ENCODE results near the gene PRKCQ. TPM values are rescaled to one million over a fixed set of nuclear protein-coding genes. Genes with fewer than 3 reads are reported as not detected.

PRKCQ gene
- total and polyA plus RNA-seq, 2 experiments from 2014 or later = 0.43 to 0.97 TPM

DNA sequence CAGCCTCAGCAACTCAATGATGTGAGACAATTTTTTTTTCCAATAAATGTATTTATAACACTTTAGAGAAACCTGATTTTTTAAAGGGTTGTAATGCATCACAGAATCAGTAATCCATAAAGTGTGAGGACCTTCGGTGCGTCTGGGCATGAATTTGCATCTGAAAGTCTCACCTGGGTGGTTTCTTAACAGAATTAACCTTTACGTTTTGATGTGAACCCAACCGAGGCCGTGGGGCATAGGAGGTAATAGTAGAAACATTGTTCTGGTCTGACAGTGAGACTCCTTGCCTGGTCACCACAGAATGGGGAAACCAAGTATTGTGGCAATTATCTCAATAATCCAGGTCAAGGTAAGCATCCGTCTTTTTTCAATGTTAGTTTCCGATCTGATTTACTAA is 114.6 kb downstream of the PRKCQ start:
- H4K20me1 ChIP-seq (ENCODE audit: insufficient read depth, poor library complexity, severe bottlenecking) = no peaks in the 10 kb centered on the region
- H3K27me3 ChIP-seq = no peaks in the 10 kb centered on the region
- TF ChIP-seq, protein P1, sequence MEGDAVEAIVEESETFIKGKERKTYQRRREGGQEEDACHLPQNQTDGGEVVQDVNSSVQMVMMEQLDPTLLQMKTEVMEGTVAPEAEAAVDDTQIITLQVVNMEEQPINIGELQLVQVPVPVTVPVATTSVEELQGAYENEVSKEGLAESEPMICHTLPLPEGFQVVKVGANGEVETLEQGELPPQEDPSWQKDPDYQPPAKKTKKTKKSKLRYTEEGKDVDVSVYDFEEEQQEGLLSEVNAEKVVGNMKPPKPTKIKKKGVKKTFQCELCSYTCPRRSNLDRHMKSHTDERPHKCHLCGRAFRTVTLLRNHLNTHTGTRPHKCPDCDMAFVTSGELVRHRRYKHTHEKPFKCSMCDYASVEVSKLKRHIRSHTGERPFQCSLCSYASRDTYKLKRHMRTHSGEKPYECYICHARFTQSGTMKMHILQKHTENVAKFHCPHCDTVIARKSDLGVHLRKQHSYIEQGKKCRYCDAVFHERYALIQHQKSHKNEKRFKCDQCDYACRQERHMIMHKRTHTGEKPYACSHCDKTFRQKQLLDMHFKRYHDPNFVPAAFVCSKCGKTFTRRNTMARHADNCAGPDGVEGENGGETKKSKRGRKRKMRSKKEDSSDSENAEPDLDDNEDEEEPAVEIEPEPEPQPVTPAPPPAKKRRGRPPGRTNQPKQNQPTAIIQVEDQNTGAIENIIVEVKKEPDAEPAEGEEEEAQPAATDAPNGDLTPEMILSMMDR (IDR thresholded peaks at IDR 0.05; ENCODE audit: poor library complexity) = no peak
- TF ChIP-seq EZH2phosphoT487 (IDR thresholded peaks at IDR 0.05; ENCODE audit: low read depth, severe bottlenecking, unreplicated experiment) (no peak), EZH2 (IDR thresholded peaks at IDR 0.05; ENCODE audit: borderline replicate concordance) (no peak)
- WGBS (ENCODE audit: low lambda C conversion rate, missing lambda C conversion rate) = 88% methylated on average over 7 of the region's 7 CpGs
- DNase-seq (ENCODE audit: low spot score) = no peak
- no peak overlapping the region for H3K4me2 ChIP-seq
- H3K4me3 ChIP-seq = no peak overlapping the region
- H3K9me2 ChIP-seq (replicated peaks; ENCODE audit: insufficient read depth) = no peaks in the 10 kb centered on the region
- H3K4me1 ChIP-seq (ENCODE audit: insufficient read depth) = peaks cover 3% of the 10 kb centered on the region
- no peak overlapping the region for H2AFZ ChIP-seq
- H3K36me3 ChIP-seq (replicated peaks; ENCODE audit: insufficient read depth, low read depth) = no peaks in the 10 kb centered on the region
- no peak overlapping the region for H3K27ac ChIP-seq
- H3K79me2 ChIP-seq = no peaks in the 10 kb centered on the region
- no peaks in the 10 kb centered on the region for H3K9me3 ChIP-seq (ENCODE audit: low read depth)

DNA sequence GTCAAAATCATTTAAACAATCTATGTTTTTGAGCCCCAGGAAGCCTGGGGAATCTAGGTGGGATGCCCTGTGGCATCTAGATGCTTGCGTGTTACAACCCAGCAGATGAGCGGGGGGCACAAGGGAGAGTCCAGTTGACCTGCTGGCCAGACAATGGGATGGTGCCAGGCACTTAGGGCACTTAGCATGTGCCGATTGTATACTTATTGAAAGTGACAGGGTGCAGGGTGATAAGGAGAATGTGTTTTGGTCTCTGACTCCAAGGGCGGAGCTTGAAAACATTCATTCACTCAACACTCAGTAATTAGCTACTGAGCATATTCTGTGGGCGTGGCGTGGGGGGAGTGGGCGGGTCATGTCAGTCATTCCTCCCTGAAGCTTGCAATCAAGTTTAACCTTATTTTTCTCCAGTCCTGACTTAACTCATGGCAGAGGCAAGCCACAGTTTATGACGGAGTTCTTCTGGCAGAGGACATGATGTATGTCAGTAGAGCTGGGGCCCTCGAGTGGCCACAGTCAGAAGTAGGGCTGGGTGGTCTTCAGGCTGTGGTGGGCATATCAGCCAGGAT is 115.1 kb downstream of the PRKCQ start:
- no peak for DNase-seq (ENCODE audit: low spot score)
- no peak overlapping the region for H2AFZ ChIP-seq
- peaks cover 3% of the 10 kb centered on the region for H3K4me1 ChIP-seq (ENCODE audit: insufficient read depth)
- no peaks in the 10 kb centered on the region for H4K20me1 ChIP-seq (ENCODE audit: insufficient read depth, poor library complexity, severe bottlenecking)
- H3K9me3 ChIP-seq (ENCODE audit: low read depth) = no peaks in the 10 kb centered on the region
- TF ChIP-seq, protein P1 (IDR thresholded peaks at IDR 0.05; ENCODE audit: poor library complexity) = no peak
- no peak for TF ChIP-seq EZH2phosphoT487 (IDR thresholded peaks at IDR 0.05; ENCODE audit: low read depth, severe bottlenecking, unreplicated experiment)
- TF ChIP-seq EZH2 (IDR thresholded peaks at IDR 0.05; ENCODE audit: borderline replicate concordance) = no peak
- no peak overlapping the region for H3K27ac ChIP-seq
- 95% methylated on average over 9 of the region's 9 CpGs for WGBS (ENCODE audit: low lambda C conversion rate, missing lambda C conversion rate)
- H3K4me3 ChIP-seq = no peak overlapping the region
- no peaks in the 10 kb centered on the region for H3K27me3 ChIP-seq
- H3K4me2 ChIP-seq = no peak overlapping the region
- H3K79me2 ChIP-seq = no peaks in the 10 kb centered on the region
- no peaks in the 10 kb centered on the region for H3K36me3 ChIP-seq (replicated peaks; ENCODE audit: insufficient read depth, low read depth)
- no peaks in the 10 kb centered on the region for H3K9me2 ChIP-seq (replicated peaks; ENCODE audit: insufficient read depth)

DNA sequence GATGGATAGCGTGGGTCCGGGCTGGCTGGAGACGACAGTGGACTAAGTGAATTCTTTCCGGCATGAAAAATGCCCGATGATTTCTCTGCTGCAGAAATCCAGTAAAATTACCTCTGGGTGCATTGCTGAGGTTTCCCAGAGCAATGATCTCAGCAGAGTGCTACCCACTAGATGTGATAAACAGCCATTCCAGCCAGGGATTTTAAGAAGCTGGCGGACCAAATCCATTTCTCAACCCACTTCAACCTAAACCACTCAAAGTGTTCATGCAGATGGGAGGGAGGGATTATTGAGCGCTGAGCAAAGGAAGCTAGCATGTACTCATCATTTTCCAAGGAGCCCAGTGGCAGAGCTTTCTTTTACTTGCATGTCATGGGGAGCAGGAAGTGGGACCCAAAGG is 116.7 kb downstream of the PRKCQ start:
- TF ChIP-seq, protein P1 (IDR thresholded peaks at IDR 0.05; ENCODE audit: poor library complexity) = no peak
- TF ChIP-seq EZH2 (IDR thresholded peaks at IDR 0.05; ENCODE audit: borderline replicate concordance) (no peak), EZH2phosphoT487 (IDR thresholded peaks at IDR 0.05; ENCODE audit: low read depth, severe bottlenecking, unreplicated experiment) (no peak)

More for the DNA sequence above, 116.7 kb downstream of the PRKCQ start:
- Histone ChIP-seq H3K4me1 (ENCODE audit: insufficient read depth) (peaks cover 3% of the 10 kb centered on the region), H3K9me3 (ENCODE audit: low read depth) (no peaks in the 10 kb centered on the region), H3K4me2 (no peak overlapping the region), H3K27me3 (no peaks in the 10 kb centered on the region), H3K27ac (no peak overlapping the region), H3K79me2 (no peaks in the 10 kb centered on the region), H2AFZ (no peak overlapping the region), H3K9me2 (replicated peaks; ENCODE audit: insufficient read depth) (no peaks in the 10 kb centered on the region), H3K36me3 (replicated peaks; ENCODE audit: insufficient read depth, low read depth) (no peaks in the 10 kb centered on the region), H3K4me3 (no peak overlapping the region), H4K20me1 (ENCODE audit: insufficient read depth, poor library complexity, severe bottlenecking) (no peaks in the 10 kb centered on the region)
- 84% methylated on average over 7 of the region's 7 CpGs for WGBS (ENCODE audit: low lambda C conversion rate, missing lambda C conversion rate)
- no peak for DNase-seq (ENCODE audit: low spot score)

Measured in hepatocyte (in vitro differentiated cells).